Natural killer cell (primary cell): ENCODE measurements around the gene PLCB4. TPM values are rescaled to one million over a fixed set of nuclear protein-coding genes. Genes with fewer than 3 reads are reported as not detected.

Experiments
- ATAC-seq, 3 donors: fragments of 150-1000 bp in 2 of 3; fragments of 200-7000 bp in 1 of 3; cut with Tn5 transposase; 1 replicate in 1 of 3; 2 replicates in 2 of 3; pipeline ENCODE4 v1.10.0; 2021; ENCODE audit warnings: mild to moderate bottlenecking in 2 of 3, moderate library complexity in 2 of 3
- DNase-seq, 2 donors: peaks; one replicate each; pipeline versions ENCODE4 v3.0.0 to v3.0.0-alpha.2; 2013 to 2021; ENCODE audit warnings: mixed read lengths in 1 of 2
- H3K27ac ChIP-seq: one replicate; pipeline ENCODE4 v1.5.1; 2013; ENCODE audit warnings: mild to moderate bottlenecking, low read length
- H3K27me3 ChIP-seq: one replicate; pipeline ENCODE4 v1.6.1; 2013; ENCODE audit warnings: low read length; ENCODE audit not compliant: control insufficient read depth, insufficient read depth
- H3K36me3 ChIP-seq: one replicate; pipeline ENCODE4 v1.6.1; 2013; ENCODE audit warnings: low read length; ENCODE audit not compliant: control insufficient read depth, insufficient read depth
- H3K4me1 ChIP-seq: one replicate; pipeline ENCODE4 v1.6.1; 2013; ENCODE audit warnings: low read length; ENCODE audit not compliant: control insufficient read depth, insufficient read depth
- H3K4me3 ChIP-seq: one replicate; pipeline ENCODE4 v1.5.1; 2013; ENCODE audit warnings: low read length
- H3K9me3 ChIP-seq: one replicate; pipeline ENCODE4 v1.6.1; 2013; ENCODE audit warnings: low read length; ENCODE audit not compliant: control insufficient read depth, insufficient read depth
- H3K27ac Mint-ChIP-seq, 2 donors: one replicate each; pipeline ENCODE4 v1.8.0; 2022; ENCODE audit warnings: mild to moderate bottlenecking in 2 of 2, mixed read lengths in 2 of 2, moderate library complexity in 1 of 2
- H3K27me3 Mint-ChIP-seq, 2 donors: one replicate each; pipeline ENCODE4 v1.8.0; 2022; ENCODE audit warnings: low read depth in 2 of 2, mixed read lengths in 2 of 2
- H3K36me3 Mint-ChIP-seq: one replicate; pipeline ENCODE4 v1.8.0; 2022; ENCODE audit warnings: mixed read lengths
- H3K4me1 Mint-ChIP-seq, 2 donors: one replicate each; pipeline ENCODE4 v1.8.0; 2022; ENCODE audit warnings: mixed read lengths in 2 of 2
- H3K4me3 Mint-ChIP-seq: one replicate; pipeline ENCODE4 v1.8.0; 2022; ENCODE audit warnings: mild to moderate bottlenecking, moderate library complexity, mixed read lengths
- H3K9me3 Mint-ChIP-seq, 2 donors: one replicate each; pipeline ENCODE4 v1.8.0; 2022; ENCODE audit warnings: mixed read lengths in 2 of 2
- CTCF ChIP-seq: fragments of 200-600 bp; IDR thresholded peaks from one replicate; pipeline ENCODE4 v1.8.0; 2022; ENCODE audit warnings: antibody characterized with exemption
- WGBS: methylation state at CpG from one replicate; pipeline ENCODE4 v1.1.7; 2013; ENCODE audit warnings: missing lambda C conversion rate; ENCODE audit not compliant: insufficient coverage; 5-methylcytosine and 5-hydroxymethylcytosine counted together
- intact Hi-C: fragments of 100-400 bp; cut with micrococcal nuclease; formaldehyde crosslinking; loops from one replicate; pipeline ENCODE4 v1.14.2; 2022
- total RNA-seq, 4 donors: library from RNA; stranded (reverse); fragments of 120-200 nt in 1 of 4; gene quantifications; one replicate each; pipeline versions ENCODE4 v1.2.3 to v1.2.4, GENCODE V29; 2013 to 2022

Gene PLCB4
- total RNA-seq, 3 donors from 2014 or later (not counting 1 experiment from before 2014, with no cell fraction given), result 0.05 to 0.40 TPM; not detected in 1

- WGBS, result 93% methylated on average over 9 of the region's 9 CpGs
- TF ChIP-seq CTCF, result no peak
These were observed 31.8 kb downstream of the PLCB4 start for GRCh38 chr20:9100691-9101090.

GRCh38 chr20:9102456-9102855, 33.6 kb downstream of the PLCB4 start:
- Histone ChIP-seq H3K9me3 (no peaks in the 10 kb centered on the region), H3K27ac (no peak overlapping the region), H3K4me1 (no peaks in the 10 kb centered on the region), H3K36me3 (no peaks in the 10 kb centered on the region), H3K4me3 (no peak overlapping the region), H3K27me3 (no peaks in the 10 kb centered on the region)
- TF ChIP-seq CTCF, result no peak
- DNase-seq (no peak), ATAC-seq (no peak)
- Mint-ChIP-seq H3K27me3 (no peaks in the 10 kb centered on the region), H3K9me3 (peaks cover 0 to 2% of the 10 kb centered on the region in 2 donors), H3K36me3 (no peaks in the 10 kb centered on the region), H3K4me3 (no peak overlapping the region), H3K4me1 (no peaks in the 10 kb centered on the region), H3K27ac (no peak overlapping the region)
- intact Hi-C loops, result no loop called here

More at GRCh38 chr20:9100691-9101090, 31.8 kb downstream of the PLCB4 start:
- Histone ChIP-seq H3K4me3 (no peak overlapping the region), H3K27ac (no peak overlapping the region), H3K4me1 (no peaks in the 10 kb centered on the region), H3K9me3 (no peaks in the 10 kb centered on the region), H3K27me3 (no peaks in the 10 kb centered on the region), H3K36me3 (no peaks in the 10 kb centered on the region)
- intact Hi-C loops, result no loop called here
- DNase-seq (no peak), ATAC-seq (no peak)
- Mint-ChIP-seq H3K36me3 (no peaks in the 10 kb centered on the region), H3K27me3 (no peaks in the 10 kb centered on the region), H3K4me1 (no peaks in the 10 kb centered on the region), H3K27ac (no peak overlapping the region), H3K9me3 (peaks cover 0 to 2% of the 10 kb centered on the region in 2 donors), H3K4me3 (no peak overlapping the region)

- Mint-ChIP-seq H3K27ac (no peak overlapping the region), H3K36me3 (no peaks in the 10 kb centered on the region), H3K27me3 (no peaks in the 10 kb centered on the region), H3K4me3 (no peak overlapping the region), H3K9me3 (peaks cover 0 to 4% of the 10 kb centered on the region in 2 donors), H3K4me1 (no peaks in the 10 kb centered on the region)
- Histone ChIP-seq H3K4me3 (no peak overlapping the region), H3K9me3 (no peaks in the 10 kb centered on the region), H3K36me3 (no peaks in the 10 kb centered on the region), H3K27me3 (no peaks in the 10 kb centered on the region), H3K27ac (no peak overlapping the region), H3K4me1 (no peaks in the 10 kb centered on the region)
- 87% methylated on average over 2 of the region's 2 CpGs for WGBS
- ATAC-seq, result no peak
- intact Hi-C loops, result no loop called here
- no peak for DNase-seq
- TF ChIP-seq CTCF, result no peak
These were observed 35.1 kb downstream of the PLCB4 start for GRCh38 chr20:9103955-9104354.

GRCh38 chr20:9108260-9108659, 39.4 kb downstream of the PLCB4 start:
- Histone ChIP-seq H3K27me3 (no peaks in the 10 kb centered on the region), H3K4me1 (no peaks in the 10 kb centered on the region), H3K27ac (no peak overlapping the region), H3K4me3 (no peak overlapping the region), H3K9me3 (no peaks in the 10 kb centered on the region), H3K36me3 (no peaks in the 10 kb centered on the region)
- H3K4me1 Mint-ChIP-seq, result no peaks in the 10 kb centered on the region
- no peak for ATAC-seq
- H3K27me3 Mint-ChIP-seq, result no peaks in the 10 kb centered on the region
- 69% methylated on average over 1 of the region's 1 CpG for WGBS
- intact Hi-C loops, result no loop called here
- no peaks in the 10 kb centered on the region for H3K36me3 Mint-ChIP-seq
- H3K4me3 Mint-ChIP-seq, result no peak overlapping the region
- H3K27ac Mint-ChIP-seq, result no peak overlapping the region
- DNase-seq, result no peak
- H3K9me3 Mint-ChIP-seq, result peaks cover 0 to 4% of the 10 kb centered on the region in 2 donors
- TF ChIP-seq CTCF, result no peak
